HG03575 (cell line): ENCODE data around the gene ZNF625.
"Not testable (repeated sequence)": the region's sequence is repeated elsewhere in the genome, so short reads cannot be mapped to it uniquely, and the experiment has no call there.

Experiments used
- ATAC-seq: cut with Tn5 transposase; IDR thresholded peaks from one replicate; pipeline ENCODE4 v1.9.1; 2021; ENCODE audit not compliant: unreplicated experiment, insufficient number of reproducible peaks, low FRiP score; ENCODE audit errors: extremely low read depth

Gene ZNF625

DNA sequence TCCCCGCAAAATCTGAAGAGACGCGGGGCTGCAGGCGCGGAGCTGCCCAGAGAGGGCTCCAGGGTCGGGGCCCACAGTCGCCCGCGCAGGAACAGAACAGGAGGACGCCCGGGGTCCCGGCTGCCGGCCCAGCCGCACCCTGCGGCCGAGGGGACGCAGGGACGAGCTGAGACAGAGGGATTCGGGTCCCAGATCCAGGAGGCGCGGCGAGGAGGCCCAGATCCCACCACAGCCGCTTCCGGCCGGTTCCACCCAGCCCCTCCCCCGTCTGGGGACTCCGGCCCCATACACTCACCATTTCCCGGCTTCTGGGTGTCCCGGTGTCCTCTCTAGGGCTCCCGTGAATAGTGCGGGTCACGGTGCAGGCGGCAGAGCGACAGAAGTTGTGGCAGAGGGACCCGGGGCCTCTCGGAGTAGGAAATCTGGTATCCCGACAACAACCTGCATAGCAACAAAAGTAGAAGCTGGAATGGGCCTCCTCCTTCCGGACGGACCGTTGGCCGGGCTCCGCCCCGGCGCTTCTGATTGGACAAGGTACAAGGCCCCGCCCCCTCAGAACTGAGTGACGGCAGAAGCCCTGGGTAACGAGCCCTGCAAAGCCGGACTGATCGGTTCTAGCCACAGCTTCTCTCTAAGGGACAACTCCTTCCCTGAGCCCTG is 16.5 kb downstream of the ZNF625 start, which contains the start of gene ZNF20:
TSS of gene ZNF20 (minus strand) at position 466 of the 660 bp plus-strand sequence. CDS start at position 298, 168 bp downstream.
- no peak for ATAC-seq

DNA sequence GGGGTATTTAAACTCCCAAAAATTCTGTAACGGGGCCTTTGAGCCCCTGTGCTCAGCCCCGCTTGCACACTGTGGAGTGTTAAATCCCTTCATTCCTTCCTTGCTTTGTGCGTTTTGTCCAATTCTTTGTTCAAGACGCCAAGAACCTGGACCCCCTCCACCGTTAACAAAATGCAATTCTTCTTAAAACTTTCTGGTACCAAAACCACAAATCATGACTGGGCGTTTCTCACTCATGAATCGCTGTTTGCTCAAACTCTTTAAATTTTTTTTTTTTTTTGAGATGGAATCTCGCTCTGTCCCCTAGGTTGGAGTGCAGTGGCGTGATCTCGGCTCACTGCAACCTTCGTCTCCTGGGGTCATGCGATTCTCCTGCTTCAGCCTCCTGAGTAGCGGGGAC is 17.3 kb downstream of the ZNF625 start:
- ATAC-seq, result no peak

DNA sequence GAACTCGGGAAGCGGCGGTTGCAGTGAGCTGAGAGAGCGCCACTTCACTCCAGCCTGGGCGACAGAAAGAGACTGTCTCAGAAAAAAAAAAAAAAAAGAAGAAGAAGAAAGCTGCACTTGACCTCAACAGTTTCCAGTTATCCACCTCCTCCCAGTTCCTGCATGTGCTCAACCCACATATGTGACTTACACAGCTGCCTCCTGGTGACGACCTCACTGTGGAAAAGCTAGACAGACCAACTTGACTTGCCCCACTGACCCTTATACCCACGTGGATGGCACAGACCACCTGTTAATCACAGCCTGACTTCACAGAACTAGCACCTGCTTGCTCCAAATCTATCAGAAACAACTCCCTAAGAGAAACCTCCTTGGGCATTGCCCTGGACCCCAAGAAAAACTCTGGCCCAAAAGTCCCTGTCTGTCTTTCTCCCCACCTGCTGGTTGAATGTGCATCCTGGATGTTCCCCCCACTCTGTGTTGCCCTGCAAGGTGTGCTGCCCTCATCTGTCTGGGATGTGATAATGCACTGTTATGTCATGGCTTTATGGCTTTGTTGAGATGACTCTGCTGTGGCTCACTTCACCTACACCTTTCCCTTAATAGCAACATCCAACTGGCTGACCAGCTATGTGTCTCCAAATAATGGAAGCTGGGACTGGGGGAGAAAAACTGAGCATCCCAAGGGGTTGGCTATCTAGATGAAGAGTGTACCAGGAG is 19.2 kb downstream of the ZNF625 start:
- ATAC-seq, result no peak

DNA sequence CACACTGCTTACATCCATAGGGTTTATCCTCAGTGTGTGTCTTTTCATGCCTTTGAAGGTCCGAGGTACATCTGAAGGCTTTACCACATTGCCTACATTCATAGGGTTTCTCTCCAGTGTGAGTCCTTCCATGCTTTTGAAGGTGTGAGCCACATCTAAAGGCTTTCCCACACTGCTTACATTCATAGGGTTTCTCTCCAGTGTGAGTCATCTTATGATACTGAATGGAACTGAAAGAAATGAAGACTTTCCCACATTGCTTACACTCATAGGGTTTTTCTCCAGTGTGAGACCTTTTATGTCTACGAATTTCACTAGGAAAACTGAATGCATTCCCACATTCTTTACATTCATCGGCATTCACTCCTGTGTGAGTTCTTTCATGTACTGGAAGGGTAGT is 23.5 kb downstream of the ZNF625 start:
- no peak for ATAC-seq

DNA sequence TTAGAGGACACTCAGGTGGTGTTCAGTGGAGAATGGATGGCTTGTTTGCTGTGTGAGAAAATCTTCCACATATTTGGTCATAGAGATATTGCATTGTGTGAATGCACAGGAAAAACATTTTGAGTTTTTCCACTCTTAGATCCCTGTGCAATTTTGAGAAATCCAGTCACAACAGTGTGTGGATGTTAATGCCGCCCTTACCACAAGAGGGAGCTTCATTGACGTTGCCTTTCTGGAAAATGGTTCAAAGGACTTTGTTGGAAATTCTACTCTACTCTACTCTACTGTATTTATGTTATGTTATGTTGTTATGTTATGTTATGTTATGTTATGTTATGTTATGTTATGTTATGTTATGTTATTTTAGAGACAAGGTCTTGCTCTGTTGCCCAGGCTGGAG is 29.8 kb downstream of the ZNF625 start:
- ATAC-seq, result no peak

DNA sequence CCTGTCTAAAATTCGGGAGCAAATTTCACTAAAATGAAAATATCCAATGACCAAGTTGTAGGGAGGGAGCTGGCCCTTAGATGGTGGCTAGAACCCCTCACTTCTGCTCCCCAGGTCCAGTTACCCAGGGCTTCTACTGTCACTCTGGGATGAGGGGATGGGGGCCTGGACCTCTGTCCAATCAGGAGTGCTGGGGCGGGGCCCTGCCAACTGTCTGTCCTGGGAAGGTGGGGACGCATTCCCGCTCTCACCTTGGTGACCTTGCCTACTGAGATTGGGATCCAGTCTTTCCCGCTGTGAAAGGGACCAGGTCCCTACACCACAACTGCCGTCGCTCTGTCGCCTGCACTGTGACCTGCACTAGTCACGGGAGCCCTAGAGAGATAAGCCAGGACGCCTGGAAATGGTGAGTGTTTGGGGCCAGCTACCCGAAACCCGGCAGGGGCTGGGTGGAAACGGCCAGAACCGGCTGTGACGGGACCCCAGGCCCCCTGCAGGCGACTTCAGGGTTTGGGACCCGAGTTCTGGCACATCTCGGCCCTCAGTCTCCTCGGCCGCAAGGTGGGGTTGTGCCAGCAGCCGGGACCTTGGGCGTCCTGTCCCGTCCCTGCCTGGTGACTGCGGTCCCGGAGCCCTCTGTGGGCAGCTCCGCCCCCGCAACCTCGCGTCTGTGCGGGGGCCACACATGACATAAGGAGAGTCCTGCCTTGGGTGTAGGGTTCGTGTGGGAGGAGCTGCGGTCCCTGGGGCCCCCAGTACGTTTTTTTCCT is 39.1 kb downstream of the ZNF625 start:
- ATAC-seq, result no peak

DNA sequence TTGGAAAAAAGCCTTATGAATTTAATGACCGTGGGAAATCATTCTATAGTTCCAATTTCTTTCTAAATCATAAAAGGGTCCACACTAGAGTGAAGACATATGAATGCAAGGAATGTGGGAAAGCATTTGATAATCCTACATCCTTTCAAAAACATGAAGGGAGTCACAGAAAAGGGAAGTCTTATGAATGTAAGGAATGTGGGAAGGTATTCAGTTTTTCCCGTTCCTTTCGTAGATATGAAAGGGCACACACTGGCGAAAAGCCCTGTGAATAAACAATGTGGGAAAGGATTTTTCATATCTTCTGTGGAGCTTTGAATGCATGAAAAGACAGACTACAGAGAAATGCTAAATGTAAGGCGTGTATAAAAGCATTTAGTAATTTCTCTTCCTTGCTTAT is 43.4 kb downstream of the ZNF625 start:
- no peak for ATAC-seq

DNA sequence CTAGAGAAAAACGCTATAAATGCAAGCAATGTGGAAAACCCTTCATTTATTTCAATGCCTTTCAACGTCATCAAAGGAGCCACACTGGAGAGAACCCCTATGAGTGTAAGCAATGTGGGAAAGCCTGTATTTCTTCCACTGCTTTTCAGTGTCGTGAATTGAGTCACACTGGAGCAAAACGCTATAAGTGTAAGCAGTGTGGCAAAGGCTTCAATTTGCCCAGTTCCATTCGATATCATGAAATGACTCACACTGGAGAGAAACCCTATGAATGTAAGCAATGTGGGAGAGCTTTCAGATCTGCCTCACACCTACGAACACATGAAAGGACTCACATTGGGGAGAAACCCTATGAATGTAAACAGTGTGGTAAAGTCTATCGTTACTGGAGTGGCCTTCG is 43.8 kb downstream of the ZNF625 start:
- no peak for ATAC-seq

DNA sequence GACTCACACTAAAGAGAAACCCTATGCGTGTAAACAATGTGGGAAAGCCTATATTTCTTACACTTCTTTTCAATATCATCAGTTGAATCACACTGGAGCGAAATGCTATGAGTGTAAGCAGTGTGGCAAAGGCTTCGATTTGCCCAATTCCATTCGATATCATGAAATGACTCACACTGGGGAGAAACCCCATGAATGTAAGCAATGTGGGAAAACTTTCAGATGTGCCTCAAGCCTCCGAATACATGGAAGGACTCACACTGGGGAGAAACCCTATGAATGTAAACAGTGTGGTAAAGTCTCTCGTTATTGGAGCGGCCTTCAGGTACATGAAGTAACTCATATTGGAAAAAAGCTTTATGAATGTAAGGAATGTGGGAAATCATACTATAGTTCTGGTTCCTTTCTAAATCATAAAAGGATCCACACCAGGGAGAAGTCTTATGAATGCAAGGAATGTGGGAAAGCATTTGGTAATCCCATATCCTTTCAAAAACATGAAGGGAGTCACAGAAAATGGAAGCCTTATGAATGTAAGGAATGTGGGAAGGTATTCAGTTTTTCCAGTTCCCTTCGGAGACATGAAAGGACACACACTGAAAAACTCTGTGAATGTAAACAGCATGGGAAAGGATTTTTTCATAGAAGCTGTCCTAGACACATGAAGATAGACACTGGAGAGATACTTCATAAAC is 44.4 kb downstream of the ZNF625 start:
- no peak for ATAC-seq

DNA sequence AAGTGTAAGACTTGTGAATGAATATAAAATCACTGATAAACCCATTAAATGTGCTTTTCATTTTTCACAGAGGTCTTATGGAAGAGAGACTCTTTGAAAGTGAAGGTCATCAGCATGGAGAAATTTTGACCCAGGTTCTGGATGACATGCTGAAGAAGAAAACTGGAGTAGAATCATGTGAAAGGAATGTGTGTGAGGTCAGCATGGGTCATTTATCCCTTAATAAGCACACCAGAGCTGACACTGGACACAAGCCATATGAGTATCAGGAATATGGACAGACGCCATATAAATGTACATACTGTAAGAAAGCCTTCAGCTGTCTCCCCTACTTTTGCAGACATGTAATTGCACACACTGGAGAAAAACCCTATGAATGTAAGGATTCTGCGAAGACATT is 45.4 kb downstream of the ZNF625 start:
- ATAC-seq, result no peak

DNA sequence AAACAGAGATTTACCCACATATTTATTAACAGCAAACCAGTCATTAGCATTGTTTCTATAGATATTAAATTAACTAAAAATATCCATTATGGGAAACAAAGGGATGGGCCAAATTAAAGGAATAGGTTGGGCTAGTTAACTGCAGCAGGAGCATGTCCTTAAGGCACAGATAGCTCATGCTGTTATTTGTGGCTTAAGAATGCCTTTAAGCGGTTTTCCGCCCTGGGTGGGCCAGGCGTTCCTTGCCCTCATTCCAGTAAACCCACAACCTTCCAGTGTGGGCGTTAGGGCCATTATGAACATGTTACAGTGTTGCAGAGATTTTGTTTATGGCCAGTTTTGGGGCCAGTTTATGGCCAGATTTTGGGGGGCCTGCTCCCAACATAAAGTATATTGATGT is 52.6 kb downstream of the ZNF625 start:
- ATAC-seq, result not testable (repeated sequence)

DNA sequence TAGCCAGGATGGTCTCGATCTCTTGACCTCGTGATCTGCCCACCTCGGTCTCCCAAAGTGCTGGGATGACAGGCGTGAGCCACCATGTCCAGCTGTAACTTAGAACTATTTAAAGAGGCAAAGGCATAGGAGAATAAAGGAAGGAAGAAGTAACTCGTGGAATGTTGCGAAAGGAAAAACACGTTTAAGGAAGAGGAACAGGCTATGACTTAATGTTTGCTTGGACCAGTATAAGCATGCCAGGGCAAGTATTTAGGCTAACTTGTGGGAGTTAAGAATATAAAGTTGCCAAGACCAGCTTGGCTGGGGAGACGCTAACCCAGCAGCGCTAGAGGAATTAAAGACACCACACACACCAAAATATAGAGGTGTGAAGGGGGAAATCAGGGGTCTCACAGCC is 58.5 kb downstream of the ZNF625 start:
- ATAC-seq, result no peak

DNA sequence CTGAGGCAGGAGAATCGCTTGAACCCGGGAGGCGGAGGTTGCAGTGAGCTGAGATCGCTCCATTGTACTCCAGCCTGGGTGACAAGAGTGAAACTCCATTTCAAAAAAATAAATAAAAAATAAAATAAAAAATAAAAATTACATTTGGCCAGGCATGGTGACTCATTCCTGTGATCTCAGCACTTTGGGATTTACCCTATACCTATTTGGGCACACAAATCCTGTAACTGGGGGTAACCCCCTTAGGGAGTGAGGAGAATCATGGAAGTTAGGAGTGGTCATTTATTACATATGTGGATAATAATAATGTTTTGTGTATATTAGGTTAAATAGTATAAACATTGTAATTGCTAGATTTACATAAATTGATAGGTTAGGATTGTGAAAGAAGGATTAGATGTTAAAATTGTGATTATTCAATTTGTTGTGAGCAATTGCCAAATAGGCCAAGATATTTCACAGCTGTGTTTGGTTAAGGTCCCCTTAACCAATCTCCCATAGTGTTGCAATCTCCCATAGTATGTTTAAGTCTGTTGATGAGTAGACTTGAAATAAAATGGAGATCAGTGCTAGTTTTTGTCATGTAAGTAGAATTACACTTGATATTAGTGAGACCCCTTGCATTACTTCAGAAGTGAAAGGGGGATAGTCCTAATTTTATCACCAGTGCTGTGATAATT is 61.3 kb downstream of the ZNF625 start:
- no peak for ATAC-seq
